ENCODE results near the gene CCDC69. TPM values are rescaled to one million over a fixed set of nuclear protein-coding genes. Genes with fewer than 3 reads are reported as not detected.
A peak's percentile ranks its signal among the peaks of the same experiment; 100 is the strongest.

The CCDC69 gene
- total RNA-seq, 1 donor = 3.0 TPM

- no peak for DNase-seq (ENCODE audit: low read depth)
- no peak for TF ChIP-seq CTCF (IDR thresholded peaks at IDR 0.05; ENCODE audit: insufficient read depth, low read depth, low read length)
- peak overlapping the region; percentile 79 for H3K4me3 ChIP-seq (ENCODE audit: low read depth, low read length)
Observed at GRCh38 chr5:151253605-151253950, 29.7 kb upstream of the CCDC69 start.

- DNase-seq (ENCODE audit: low read depth) = peak; percentile 100
- peak within 1 kb of the TSS; percentile 79 for H3K4me3 ChIP-seq (ENCODE audit: low read depth, low read length)
- no peak for TF ChIP-seq CTCF (IDR thresholded peaks at IDR 0.05; ENCODE audit: insufficient read depth, low read depth, low read length)
Observed at GRCh38 chr5:151252762-151253604, 29.1 kb upstream of the CCDC69 start, which contains the start of gene GM2A. GM2A (plus strand) TSS chr5:151253185; CDS start chr5:151253217, 32 bp downstream.

GRCh38 chr5:151251621-151252020, 27.7 kb upstream of the CCDC69 start:
- TF ChIP-seq CTCF (IDR thresholded peaks at IDR 0.05; ENCODE audit: insufficient read depth, low read depth, low read length) = no peak
- DNase-seq (ENCODE audit: low read depth) = no peak
- H3K4me3 ChIP-seq (ENCODE audit: low read depth, low read length) = no peak overlapping the region

- DNase-seq (ENCODE audit: low read depth) = no peak
- no peak overlapping the region for H3K4me3 ChIP-seq (ENCODE audit: low read depth, low read length)
- no peak for TF ChIP-seq CTCF (IDR thresholded peaks at IDR 0.05; ENCODE audit: insufficient read depth, low read depth, low read length)
Observed at GRCh38 chr5:151251001-151251551, 27.2 kb upstream of the CCDC69 start.

- DNase-seq (ENCODE audit: low read depth) = no peak
- no peak overlapping the region for H3K4me3 ChIP-seq (ENCODE audit: low read depth, low read length)
- TF ChIP-seq CTCF (IDR thresholded peaks at IDR 0.05; ENCODE audit: insufficient read depth, low read depth, low read length) = no peak
Observed at GRCh38 chr5:151250346-151251000, 26.6 kb upstream of the CCDC69 start.

GRCh38 chr5:151249281-151249680, 25.4 kb upstream of the CCDC69 start:
- TF ChIP-seq CTCF (IDR thresholded peaks at IDR 0.05; ENCODE audit: insufficient read depth, low read depth, low read length) = no peak
- H3K4me3 ChIP-seq (ENCODE audit: low read depth, low read length) = no peak overlapping the region
- no peak for DNase-seq (ENCODE audit: low read depth)

Measured in fibroblast of villous mesenchyme (primary cell).